Measurements from ENCODE around the gene TPPP2.

TPPP2 gene

GRCh38 chr14:21043387-21043973 is 13.5 kb downstream of the TPPP2 start:
- TF ChIP-seq CTCF (IDR thresholded peaks at IDR 0.05) = no peak

- TF ChIP-seq CTCF (IDR thresholded peaks at IDR 0.05) = no peak
These were observed 14.1 kb downstream of the TPPP2 start for GRCh38 chr14:21043974-21044618.

- TF ChIP-seq CTCF (IDR thresholded peaks at IDR 0.05) = no peak
These were observed 17.4 kb downstream of the TPPP2 start for GRCh38 chr14:21047378-21047781.

- TF ChIP-seq CTCF (IDR thresholded peaks at IDR 0.05) = no peak
These were observed 18.6 kb downstream of the TPPP2 start for GRCh38 chr14:21048638-21049037.

- no peak for TF ChIP-seq CTCF (IDR thresholded peaks at IDR 0.05)
These were observed 19.3 kb downstream of the TPPP2 start for GRCh38 chr14:21049271-21049673.

- TF ChIP-seq CTCF (IDR thresholded peaks at IDR 0.05) = no peak
These were observed 20.6 kb downstream of the TPPP2 start for GRCh38 chr14:21050597-21050996.

- no peak for TF ChIP-seq CTCF (IDR thresholded peaks at IDR 0.05)
These were observed 23.4 kb downstream of the TPPP2 start for GRCh38 chr14:21053184-21054122.
